LNCAP (cell line): ENCODE data around the gene PRKCA.

Experiments used
- CTCF ChIP-seq: fragments of 450-650 bp; IDR thresholded peaks from 2 replicates; pipeline ENCODE4 v1.5.1; 2017; ENCODE audit warnings: mild to moderate bottlenecking

PRKCA gene

DNA sequence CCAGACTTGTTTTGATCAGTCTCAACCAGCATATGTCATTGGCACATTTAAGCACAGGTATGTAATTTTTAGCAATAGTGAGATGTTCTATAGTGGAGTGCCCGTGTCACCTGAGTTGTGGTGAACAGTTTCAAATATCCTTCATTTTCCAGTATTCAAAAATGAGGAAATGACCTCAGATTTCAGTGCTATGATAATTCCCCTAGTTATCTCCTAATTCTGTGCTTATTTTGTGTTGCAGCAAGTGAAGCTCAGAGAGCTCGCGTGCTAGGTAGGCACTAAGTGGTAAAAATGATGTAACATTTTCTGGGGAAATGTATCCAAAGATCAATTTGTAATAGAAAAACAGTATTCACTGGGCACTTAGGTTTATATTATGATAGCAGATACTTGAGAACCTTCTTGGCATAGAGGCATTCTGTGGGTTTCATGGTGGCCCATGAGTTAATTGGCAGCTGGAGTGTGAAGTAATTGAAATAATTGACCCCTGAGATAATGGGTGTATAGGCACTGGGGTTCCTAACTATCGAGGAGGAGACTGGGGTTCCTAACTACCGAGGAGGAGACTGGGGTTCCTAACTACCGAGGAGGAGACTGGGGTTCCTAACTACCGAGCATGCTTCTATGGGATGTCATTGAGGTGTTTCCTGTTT lies 159.1 kb downstream of the PRKCA start:
- no peak for TF ChIP-seq CTCF

DNA sequence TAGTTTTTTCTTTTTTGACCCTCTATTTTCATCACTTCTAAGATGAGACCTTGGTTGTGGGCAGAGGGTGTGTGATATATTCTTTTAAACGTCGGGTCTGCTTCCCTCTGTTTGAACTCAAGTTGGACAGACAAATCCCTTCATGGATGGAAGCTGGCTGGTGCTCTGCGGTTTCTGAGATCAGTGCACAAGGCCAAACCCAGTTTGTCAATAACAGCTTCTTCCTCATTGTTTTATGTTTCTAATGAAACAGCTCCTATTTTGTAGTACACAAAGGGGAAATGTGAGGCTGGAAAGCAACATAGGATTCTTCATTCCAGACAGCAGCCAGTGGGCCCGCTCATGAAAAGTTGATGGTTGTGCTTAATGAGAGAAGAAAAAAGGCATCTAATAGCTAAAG lies 159.6 kb downstream of the PRKCA start:
- no peak for TF ChIP-seq CTCF

GRCh38 chr17:66464921-66465320 lies 162.5 kb downstream of the PRKCA start:
- TF ChIP-seq CTCF, result no peak

DNA sequence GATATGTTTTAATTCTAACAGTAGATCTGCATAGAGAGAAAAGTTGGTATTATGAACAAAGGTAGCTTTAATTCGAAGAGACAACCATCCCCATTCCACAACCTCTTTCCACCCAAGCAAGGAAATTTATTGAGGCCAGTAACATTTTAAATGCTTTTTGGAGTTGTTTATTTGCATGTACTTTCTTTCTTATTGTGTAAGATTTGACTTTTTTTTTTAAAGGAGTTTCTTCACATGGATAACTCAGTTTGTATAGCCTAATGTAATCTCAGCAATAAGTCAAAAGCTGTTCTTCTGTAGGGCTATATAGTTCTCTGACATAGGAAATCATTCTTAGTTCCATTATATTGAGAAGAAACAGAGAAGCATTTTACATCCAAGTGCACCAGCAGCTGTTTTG lies 163.3 kb downstream of the PRKCA start:
- TF ChIP-seq CTCF, result no peak

- no peak for TF ChIP-seq CTCF
Measured at GRCh38 chr17:66466106-66466820, 163.8 kb downstream of the PRKCA start.

GRCh38 chr17:66466840-66467367 lies 164.5 kb downstream of the PRKCA start:
- TF ChIP-seq CTCF, result no peak

- TF ChIP-seq CTCF, result no peak
Measured at GRCh38 chr17:66467766-66468165, 165.4 kb downstream of the PRKCA start.
